Measurements from ENCODE around the gene BIN1.

BIN1 gene

DNA sequence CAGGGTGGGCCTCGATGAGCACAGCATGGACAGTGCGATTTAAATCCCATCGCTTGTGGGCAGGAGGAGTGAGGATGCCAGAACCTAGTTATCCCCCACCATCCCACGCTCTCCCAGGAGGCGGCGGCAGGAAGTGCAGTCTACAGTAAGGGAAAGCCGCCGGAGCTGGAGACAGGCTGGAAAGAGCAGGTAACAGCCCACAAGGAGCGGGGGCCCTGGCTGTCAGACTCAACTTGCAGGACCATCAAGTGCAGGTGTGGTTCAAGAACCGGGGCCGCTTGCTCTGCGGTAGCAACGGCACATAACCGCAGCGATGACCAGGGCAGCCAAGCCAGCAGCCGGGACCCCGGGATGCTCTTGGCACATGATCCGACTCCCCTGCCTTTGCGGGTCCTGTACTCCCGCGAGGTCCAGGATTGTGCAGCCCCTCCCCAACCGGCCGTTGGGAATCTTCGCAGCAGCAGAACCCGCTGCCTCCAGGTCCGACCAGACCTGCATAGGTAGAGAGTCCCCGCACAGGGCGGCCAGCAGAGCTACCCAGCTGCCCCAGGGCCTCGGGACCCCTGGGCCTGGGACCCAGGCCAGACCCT is 82.1 kb downstream of the BIN1 start:
- DNase-seq (ENCODE audit: low read depth), result no peak

DNA sequence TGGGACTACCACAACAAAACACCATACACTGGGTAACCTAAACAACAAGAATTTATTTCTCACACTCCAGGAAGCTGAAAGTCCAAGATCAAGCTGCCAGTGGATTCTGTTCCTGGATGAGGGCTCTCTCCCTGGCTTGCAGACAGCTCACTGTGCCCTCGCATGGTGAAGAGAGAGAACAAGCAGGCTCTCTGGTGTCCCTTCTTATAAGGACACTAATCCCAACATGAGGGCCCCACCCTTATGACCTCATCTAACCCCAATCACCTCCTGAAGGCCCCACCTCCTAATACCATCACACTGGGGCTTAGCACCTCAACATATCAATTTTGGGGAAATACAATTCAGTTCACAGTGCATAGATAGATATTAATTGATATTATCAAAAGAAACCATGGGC is 83.5 kb downstream of the BIN1 start:
- no peak for DNase-seq (ENCODE audit: low read depth)

DNA sequence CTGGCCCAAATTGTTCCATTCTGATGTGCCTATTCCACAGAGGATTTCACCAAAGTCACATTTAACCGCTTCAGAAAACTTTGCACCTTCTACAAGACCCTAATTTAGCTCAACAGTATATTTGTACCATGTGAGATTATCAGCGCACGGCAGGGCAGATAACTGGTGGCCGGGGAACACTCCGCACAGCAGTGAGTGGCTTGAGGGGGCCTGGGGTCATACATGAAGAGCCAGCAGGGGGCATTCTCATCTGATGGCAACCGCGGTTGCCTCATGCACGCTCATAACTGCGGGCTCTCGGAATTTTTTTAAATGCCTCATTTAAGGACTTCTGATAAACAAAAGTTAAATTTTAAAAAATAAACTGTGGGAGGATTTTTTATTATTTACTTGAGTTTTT is 84.1 kb downstream of the BIN1 start:
- DNase-seq (ENCODE audit: low read depth), result no peak

DNA sequence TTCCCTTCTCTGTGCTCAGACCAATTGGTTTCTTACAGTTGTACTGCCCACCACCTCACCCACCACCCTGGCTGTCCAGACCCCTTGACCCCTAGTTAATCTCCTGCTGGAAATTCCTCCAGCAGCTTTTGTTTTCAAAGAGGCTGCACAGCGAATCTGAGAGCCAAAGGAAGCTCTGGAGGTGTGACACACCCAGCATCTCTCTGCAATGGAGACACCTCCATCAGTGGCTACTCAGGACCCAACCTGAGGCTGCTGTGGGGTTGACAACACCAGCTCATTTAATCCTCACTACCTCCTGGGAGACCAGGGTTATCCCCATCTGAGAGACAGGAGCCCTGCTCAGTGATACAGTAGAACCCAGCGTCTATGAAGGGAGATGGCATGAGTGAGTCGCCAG is 86.4 kb downstream of the BIN1 start:
- DNase-seq (ENCODE audit: low read depth), result no peak

DNA sequence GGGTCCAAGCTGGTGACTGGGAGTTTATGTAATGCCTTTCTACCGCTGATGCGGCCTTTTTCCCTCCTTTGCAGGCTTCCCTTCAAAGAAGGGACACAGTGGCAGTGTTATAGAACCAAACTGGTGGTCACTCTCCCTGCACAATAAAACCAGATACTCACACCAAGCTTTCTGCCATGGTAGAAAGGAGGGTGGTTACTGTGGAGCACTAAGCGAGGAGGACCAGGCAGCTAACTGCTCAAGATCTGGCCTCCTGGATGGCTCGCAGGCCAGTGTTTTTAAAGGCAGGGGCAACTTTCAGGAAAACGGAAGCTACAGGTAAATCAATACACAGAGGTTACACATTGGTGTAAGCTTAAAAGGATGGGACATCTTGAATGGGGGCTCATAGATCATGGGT is 89.4 kb downstream of the BIN1 start:
- DNase-seq (ENCODE audit: low read depth), result no peak

DNA sequence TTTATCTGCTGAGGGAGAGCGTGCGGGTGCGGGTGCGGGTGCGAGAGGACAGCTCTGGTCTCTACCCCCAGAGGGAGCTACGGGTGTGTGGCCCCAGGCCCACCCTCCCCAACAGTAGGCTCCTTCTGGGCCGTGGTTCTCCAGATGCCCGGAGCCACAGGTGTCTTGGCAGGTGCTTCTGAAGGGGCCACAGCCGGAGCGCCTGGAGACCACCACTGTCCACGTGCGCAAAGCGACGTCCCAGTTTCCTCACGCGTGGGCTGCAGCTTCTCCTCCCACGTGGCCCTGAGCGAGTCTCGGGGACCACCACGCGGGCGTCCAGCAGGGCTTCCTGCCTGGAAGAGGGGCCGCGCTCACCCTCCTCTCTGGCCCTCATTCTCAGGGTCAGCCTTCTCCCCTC is 90.6 kb downstream of the BIN1 start:
- no peak for DNase-seq (ENCODE audit: low read depth)

DNA sequence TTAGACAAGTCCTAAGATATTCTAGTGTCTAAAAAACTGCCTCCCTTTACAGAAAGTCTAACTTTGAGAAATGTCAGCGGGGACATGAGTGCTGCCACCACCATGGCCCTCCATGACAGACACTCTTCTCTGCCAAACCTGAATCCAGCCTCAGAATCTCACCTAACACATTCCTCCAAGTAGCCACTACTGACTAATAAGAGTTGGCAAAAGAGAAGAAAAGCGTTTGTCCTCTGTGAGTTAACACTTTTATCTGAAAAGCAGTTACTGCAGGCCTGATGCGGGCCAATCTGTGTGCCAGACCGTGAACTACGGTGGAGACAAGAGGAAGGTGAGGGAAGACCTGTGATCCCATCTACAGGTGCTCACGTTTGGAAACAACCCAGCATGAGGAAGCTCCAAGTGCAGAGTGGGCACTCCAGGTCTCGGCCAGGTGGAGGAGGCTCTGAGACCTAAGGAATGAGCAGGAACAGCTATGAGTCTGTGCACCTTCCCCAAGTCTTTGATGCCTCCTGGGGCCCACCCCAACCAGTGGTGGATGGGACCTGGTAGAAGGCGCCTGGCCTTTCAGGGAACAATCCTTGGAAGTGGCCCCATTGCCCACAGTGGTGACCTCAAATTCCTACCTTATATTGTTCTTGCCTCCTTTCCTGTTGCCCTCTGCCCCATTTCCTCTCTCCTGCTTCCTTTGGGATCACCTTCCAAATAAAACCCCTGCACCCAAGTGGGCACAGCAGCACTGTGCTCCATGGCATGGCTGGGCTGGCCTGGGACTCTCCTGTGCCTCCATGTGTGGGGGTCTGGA is 91.6 kb downstream of the BIN1 start:
- DNase-seq (ENCODE audit: low read depth), result no peak

DNA sequence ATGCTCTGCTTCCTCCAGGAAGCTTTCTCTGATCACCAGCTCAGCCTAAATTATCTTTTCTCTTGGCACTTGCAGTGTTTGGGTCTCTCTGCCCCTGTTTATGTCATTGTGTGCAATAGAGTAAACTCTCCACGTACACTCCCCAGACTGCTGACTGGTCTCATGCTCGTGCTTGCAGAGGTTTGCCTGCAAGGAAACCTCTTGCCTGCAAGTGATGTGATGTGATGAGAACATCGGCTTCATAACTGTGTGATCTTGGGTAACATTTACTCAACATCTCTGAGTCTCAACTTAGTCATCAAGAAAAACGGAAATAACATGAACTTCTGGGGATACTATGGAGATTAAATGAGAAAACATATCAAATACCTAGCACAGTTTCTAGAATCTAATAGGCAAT is 92.3 kb downstream of the BIN1 start:
- no peak for DNase-seq (ENCODE audit: low read depth)

DNA sequence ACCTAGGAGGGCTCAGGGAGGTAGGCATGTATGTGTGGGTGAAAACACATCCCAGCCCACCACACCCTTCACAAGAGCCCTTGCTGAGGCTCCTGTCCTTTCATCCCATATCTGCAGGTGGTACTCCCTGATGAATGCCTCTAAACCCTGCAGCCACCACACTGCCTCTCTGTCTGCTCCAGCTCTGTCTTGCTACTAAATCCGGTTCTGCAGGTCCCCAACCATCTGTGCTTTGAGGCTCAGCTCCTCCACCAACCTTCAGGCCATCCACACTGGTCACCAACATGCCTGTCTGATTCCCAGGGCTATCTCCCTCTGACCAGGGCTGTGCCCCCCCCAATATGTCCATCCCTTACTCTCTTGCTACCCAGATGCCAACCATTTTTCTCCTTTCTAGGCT is 92.7 kb downstream of the BIN1 start:
- no peak for DNase-seq (ENCODE audit: low read depth)

DNA sequence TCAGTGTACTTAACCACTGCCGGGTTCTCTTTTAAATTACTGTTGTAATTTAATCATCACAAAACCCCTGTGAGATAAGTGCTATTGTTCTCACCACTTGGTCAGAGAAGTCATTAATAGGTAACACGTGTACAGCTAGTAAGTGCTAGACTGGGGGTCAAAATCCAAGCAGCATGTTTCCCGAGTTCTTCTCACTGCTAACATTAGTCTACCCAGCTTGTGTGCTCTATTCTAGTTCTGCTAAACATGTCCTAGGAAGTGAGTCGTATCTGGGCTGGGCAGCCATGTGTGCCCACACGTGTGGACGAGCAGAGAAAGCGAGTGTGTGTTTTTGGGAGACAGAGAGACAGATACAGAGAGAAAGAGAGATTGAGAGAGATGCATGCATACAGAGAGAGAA is 94.1 kb downstream of the BIN1 start:
- no peak for DNase-seq (ENCODE audit: low read depth)

DNA sequence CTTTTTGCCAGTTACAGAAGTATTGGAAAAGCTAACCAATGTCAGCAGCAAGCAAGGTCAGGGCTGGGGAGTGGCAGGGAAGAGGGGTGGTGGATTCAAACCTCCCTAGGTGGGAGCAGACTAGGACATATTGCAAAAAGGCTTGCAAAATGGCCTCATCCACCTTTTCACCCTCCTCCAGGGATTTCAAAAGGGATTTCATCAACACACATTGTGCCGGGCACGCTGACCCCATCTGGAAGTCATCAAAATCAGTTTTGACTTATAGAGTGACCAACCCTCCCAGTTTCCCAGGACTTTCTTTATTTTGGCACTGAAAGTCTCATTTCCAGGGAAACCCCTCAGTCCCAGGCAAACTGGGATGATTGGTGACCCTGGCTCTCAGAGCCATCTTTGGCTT is 94.7 kb downstream of the BIN1 start:
- DNase-seq (ENCODE audit: low read depth), result no peak

DNA sequence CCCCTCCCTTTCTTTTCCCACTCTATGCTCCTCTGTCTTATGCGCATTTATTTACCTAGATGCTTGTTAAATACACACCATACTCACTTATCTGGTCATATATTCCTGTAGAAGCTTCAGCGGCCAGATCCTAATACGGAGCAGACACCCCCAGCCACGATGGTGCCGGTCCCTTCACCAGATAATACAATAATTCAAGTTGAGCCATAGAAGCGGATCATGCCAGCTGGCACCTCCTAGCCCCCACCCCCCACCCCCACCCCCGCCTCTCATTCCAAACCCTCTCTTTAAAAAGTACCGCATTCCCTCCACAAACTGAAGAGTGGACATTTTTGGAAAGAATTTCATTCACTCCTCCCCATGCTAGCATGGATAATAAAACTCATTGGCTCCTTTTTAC is 95.2 kb downstream of the BIN1 start:
- no peak for DNase-seq (ENCODE audit: low read depth)

DNA sequence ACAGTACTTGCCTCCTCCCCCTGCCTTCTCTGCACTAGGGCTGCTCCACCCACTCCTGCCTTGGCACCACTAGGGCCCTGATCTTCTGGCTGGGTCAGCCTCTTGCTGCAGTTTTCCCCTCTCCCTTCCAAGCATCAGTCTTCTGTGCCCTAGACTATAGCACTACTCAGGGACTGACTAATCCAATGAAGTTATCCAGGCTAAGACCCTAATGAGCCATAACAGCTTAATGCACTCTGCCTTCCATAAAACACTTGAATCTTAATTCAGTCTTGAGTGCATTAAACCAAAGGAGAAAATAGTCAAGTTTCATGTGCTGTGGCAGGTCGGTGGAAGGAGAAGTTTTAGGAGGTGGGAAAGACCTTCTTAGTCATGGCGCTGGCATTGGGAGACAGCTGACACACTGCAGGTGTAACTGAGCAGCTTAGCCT is 95.7 kb downstream of the BIN1 start:
- no peak for DNase-seq (ENCODE audit: low read depth)

DNA sequence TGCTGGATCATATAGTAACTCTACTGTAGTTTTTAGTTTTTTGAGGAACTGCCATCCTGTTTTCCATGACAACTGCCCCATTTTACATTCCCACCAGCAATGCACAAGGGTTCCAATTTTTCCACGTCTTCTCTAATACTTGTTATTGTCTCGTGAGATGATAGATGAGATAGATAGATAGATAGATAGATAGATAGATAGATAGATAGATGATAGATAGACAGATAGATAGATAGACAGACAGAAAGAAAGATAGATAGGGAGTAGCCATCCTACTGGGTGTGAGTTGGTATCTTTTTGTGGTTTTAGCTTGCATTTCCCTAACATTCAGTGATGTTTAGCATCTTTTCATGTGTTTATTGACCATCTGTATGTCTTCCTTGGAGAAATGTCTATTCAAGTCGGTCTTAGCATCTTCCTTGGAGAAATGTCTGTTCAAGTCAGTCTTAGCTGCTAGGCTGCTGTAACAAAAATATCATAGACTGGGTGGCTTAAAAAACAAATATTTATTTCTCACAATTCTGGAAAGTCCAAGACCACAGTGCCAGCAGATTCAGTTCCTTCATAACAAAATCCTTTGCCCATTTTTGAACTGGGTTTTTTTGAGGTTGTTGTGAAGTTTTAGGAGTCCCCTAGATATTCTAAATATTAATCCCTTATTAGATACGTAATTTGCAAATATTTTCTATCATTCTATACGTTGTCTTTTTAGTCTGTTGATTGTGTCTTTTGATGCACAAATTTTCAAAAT is 98.5 kb downstream of the BIN1 start:
- no peak for DNase-seq (ENCODE audit: low read depth)

DNA sequence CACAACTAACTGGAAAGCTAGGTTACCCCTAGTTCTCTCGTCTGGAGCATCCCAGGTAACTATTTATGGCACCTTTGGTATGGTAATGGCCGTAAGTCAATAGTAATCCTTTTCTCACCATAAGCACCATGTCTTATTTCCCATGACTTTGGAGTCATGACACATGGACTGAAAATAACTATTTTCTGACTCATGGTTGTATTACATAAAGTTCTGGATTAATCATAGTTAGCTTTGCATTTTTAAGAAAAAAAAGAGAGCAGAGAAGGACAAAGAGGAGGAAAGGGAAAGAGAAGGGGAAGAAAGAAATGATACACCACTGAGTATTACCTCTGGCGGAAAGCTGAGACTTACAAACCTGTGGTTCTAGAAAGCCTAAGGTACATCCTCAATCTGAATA is 99.3 kb downstream of the BIN1 start:
- DNase-seq (ENCODE audit: low read depth), result no peak

DNA sequence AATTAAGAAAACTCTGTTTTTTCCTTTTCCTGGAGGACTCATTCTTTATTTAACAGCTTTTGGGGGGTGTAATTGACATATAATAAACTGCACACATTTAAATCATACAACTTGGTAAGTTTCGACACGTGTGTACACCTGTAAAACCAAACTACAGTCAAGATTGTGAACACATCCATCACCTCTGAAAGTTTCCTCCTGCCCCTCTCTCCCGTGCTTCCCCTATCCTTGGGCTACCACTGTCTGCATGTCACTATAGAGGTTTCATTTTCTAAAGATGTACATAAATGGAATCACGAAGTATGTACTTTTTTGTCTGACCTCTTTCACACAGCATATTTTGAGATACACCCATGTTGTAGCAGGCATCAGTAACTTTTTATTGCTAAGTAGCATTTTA is 100.0 kb downstream of the BIN1 start:
- DNase-seq (ENCODE audit: low read depth), result no peak

DNA sequence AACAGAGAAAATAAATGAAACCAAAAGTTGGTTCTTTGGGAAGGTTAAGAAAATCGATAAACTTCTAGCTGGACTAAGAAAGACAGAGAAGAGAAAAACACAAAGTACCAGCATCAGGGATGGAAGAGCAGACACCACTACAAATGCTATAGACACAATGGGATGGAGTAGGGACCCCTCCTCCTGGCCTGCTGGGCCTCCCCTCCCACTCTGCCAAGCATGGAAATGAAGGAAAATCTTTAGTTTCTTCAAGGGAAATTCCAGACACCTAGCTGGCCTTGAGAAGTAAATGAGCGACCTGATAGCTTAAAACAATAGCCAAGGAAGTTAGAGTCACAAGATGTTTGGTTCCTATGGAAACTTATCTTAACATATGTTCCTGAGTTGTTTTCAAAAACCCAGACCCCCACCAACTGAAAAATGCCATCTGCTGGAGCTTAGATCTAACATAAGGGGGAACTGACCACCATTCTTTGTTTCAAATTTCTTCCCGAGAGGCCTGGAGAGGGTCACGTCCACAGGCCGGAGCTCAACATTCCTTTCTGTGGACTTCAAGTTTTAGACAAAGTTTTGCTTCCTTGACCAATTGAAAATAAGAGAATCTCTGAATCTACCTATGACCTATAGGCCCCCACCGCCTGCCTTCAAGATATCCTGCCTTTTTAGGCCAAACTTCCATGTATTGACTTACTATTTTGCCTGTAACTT is 101.9 kb downstream of the BIN1 start:
- no peak for DNase-seq (ENCODE audit: low read depth)

DNA sequence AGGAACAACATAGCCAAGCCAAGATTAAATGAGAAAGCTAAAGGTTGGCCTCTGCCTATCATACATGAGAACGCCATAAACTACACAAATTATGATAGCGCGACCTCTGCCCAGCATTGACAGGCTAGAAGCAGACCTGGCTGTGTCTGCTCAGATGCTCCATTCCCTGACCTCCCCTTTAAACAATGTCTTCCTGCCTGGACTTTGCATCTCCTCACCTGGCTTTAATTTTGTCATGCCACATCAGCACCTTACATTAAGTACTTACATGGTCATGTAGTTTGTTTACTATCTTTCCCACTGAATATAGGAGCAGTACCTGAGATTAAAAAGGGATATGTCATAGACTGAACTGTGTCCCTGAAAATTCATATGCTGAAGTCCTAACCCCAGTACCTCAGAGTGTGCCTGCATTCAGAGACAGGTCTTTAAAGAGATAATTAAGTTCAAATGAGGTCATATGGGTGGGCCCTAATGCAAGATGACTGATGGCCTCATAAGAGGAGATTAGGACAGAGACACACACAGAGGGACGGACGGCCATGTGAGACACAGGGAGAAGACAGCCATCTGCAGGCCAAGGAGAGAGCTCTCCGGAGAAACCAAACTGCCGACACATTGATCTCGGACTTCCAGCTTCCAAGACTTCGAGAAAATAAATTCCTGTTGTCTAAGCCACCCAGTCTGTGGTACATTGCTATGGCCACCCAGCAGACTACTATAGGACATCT is 103.7 kb downstream of the BIN1 start:
- DNase-seq (ENCODE audit: low read depth), result no peak

DNA sequence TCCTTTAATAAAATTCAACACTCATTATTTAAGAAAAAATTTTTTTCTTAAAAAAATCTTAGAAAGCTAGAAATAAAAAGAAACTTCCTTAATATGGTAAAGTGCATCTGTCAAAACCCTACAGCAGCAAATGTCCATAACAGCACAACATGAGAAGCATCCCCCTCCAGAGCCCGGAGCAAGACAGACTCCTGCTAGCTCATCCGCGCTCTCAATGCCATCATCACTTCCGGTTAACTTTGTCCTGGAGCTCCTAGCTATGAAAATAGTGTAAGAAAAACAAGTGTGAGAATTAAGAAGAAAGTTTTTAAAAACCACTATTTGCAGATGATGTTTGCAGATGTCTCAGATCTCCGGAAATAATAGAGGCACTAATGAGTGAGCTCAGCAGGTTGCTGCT is 105.2 kb downstream of the BIN1 start:
- DNase-seq (ENCODE audit: low read depth), result no peak

DNA sequence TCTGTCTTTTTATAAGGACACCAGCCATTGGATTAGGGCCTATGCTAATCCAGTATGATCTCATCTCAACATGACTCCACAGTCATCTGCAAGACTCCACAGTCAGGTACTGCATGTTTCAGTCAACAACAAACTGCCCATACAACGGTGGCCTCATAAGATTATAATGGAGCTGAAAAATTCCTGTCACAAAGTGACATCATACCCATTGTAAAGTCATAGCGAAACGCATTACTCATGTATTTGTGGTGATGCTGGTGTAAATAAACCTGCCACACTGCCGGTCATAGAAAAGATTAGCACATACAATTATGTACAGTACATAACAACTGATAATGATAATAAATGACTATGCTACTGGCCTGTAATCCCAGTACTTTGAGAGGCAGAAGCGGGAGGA is 106.0 kb downstream of the BIN1 start:
- no peak for DNase-seq (ENCODE audit: low read depth)

DNA sequence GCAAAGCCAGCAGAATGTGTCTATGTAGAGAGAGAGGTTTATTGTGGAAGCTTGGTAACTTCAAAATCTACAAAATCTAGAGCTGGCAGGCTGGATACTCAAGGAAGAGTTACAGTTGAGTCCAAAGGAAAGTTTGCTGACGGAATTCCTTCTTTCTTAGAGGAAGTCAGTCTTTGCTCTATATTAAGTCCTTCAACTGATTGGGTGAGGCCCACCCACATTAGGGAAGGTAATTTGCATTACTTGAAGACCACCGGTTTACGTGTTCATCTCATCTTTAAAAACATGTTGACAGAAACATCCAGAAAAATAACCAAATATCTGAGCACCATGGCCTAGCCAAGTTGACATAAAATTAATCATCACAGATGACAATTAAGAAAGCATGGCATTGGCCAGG is 106.8 kb downstream of the BIN1 start:
- DNase-seq (ENCODE audit: low read depth), result no peak

All from T follicular helper cell (primary cell).